CD4-positive, alpha-beta T cell treated with Interleukin-21 for 1 hour (primary cell): ENCODE data around the gene ASZ1.
"Not testable (repeated sequence)": the region's sequence is repeated elsewhere in the genome, so short reads cannot be mapped to it uniquely, and the experiment has no call there.

Source experiments
- DNase-seq: peaks from one replicate; pipeline ENCODE4 v3.0.0-alpha.2; 2020

The ASZ1 gene, protein sequence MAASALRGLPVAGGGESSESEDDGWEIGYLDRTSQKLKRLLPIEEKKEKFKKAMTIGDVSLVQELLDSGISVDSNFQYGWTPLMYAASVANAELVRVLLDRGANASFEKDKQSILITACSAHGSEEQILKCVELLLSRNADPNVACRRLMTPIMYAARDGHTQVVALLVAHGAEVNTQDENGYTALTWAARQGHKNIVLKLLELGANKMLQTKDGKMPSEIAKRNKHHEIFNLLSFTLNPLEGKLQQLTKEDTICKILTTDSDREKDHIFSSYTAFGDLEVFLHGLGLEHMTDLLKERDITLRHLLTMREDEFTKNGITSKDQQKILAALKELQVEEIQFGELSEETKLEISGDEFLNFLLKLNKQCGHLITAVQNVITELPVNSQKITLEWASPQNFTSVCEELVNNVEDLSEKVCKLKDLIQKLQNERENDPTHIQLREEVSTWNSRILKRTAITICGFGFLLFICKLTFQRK

DNA sequence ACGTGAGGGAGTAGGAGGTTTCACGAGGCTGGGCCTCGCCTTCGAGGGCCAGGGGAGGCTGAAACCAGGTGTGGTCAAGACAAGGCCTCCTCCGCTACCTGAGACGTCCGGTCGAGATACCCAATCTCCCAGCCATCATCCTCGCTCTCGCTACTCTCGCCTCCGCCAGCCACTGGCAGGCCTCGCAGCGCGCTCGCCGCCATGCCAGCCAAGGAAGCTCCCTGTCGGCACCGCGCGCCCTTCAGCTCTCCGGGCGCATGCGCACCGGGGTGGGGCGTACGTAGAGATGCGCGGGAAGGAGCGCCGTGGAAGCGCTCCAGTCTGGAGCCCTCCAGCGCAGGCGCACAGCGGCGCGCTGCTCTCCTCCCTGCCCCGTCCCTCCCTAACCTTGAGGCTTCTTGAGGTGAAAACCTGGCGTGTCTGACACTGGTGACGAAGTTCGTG lies at the start of gene ASZ1:
TSS of gene ASZ1 (minus strand) at position 236 of the 444 bp plus-strand sequence. CDS start at position 203, 33 bp downstream.
- DNase-seq = no peak

DNA sequence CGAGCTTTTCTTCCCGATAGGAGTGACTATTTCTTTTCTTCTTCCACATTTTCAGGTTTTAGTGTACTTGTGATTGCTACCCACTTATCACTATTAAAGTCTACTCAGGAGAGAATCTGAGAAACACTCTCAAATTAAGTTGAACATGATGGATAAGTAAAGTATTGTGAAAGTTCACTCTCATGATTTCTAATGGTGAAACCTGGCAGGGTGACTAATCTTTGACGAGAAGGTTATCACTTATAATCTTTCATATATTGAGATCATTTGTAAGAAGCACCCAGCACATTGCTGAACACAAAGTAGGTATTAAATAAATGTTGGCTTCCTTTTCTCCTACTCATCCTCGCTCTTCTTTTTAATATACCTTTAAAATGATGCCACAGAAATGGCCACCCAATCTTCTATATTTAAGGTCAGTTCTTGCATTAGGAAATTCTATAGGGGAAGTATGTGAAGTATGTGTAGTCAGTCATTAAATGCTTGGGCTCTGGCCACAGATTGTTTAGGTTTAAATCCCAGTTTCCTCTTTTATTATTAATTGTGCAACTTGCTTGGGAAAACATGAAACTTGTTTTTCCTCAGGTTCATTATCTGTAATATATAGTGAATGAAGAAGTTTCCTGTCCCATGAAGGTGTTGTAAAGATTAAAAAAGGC lies 49.4 kb upstream of the ASZ1 start:
- no peak for DNase-seq

DNA sequence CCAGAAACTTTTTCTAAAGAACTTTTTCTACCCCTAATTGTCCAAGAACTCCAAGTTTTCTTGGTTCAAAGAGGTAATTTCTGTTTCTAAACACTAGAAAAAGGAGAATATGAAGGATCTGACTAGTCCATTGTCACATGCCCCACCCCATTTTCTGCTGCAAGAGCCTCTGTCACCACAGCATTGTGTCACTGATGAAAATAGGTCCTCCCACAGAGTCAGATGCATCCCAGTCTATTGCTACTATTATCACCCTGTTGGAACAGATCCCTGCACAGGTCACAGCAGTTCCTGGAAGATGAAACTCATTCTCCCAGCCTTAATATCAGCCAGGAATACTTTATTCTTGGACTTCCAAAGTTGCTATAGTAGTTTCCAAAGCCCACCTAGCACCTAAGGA lies 45.0 kb upstream of the ASZ1 start:
- DNase-seq = no peak

DNA sequence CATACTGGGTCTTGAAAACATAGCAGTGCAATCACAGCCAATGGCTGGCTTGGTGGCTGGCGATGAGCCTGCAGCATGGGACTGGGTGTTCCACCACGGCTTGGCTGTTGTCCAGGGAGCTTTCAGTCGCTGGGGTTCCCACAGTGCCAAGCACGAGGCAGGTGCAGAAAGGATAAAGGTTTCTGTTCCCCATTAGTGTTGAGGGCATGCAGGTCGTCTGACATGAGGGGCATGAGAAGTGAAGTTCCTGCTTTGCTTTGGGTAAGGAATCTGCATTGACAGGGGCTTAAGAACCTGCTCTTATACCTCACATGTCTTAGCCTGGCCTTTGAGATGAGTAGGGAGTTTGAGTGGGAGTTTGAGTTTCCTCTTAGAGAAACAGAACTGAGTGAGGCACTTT lies 43.5 kb upstream of the ASZ1 start:
- DNase-seq = no peak

DNA sequence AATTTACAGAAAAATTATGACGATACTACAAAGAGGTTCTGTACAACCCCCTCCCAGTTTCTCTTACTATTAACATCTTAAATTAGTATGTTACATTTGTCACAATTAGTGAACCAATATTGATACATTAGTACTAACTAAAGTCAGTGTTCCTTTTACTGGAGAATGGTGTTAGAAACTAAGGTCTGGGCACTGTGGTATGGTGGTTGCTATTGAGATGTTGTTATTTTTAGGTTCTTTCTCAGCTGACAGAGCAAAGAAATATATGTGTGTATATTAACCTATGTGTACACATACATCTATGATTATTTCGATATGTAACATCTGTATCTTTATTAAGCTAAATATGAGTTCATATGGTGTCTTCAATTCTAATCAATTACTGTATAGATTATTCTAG lies 40.9 kb upstream of the ASZ1 start:
- DNase-seq = no peak

DNA sequence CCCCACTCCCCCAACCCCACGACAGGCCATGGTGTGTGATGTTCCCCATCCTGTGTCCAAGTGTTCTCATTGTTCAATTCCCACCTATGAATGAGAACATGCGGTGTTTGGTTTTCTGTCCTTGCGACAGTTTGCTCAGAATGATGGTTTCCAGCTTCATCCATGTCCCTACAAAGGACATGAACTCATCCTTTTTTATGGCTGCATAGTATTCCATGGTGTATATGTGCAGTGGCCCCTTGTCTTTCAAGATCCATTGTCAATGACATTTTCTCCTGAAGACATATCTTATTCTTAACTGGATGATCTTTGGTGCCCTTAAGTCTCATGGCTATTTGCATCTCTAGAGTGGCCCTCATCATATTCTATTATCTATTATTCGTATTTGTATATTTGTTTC lies 33.5 kb upstream of the ASZ1 start:
- DNase-seq = not testable (repeated sequence)

DNA sequence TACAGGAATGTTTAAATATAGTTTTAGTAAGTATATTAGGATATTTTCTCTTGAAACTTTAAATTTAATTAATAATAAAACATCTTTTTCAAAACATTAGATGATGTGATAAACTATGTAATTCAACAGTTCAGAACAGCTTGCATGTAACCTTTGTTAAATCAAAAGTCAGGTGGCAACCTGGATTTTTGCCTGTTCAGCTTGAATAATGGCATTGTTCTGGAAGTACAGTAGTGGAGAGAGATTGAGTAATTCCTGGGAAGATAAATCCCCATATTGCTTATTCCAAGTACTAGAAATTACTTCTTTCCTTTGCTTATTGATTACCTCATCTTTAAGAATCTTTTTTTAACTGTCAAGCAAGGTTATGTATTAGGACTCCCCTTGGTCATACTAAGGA lies 32.4 kb upstream of the ASZ1 start:
- no peak for DNase-seq

DNA sequence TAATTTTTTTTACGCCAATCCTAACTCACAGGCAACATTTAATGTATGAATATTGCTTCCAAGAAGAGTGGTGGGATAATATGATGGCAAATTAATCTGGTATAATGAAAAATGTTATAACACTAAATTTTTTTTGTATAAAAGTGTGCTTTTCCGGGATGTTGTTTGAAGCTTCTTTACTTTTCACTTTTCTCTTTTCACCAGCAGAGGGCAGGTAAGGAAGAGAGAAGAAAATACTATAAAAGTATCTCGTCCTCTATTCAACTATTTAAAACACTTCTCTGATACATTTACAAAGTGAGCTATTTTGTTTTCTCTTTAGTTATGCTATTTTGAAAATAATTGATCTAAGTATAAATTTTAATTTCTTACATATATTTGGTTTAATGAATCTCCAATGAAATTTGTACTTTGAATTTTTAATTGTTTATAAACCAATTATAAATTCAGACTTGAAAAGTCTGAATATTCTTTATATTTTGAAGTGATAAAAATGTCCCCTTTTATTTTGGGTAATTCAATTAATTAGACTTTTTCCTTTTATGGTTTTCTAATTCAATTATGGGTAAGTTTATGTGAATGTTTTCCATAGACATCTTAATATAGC lies 31.8 kb upstream of the ASZ1 start:
- no peak for DNase-seq

DNA sequence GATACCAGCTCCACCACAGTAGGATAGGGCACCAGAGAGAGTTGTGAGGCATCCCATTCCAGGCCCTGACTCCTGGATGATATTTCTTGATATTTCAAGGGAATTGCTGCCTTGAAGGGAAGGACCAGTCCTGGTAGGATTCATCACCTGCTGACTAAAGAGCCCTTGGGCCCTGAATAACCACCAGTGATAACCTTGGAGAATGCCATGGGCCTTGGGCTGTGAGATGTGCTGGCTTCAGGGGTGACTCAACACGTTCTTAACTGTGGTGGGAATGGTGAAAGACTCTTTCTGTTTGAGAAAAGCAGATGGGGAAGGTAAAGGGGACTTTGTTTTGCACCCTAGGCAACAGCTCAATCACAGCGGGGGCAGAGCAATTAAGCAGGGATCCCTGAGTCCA lies 21.4 kb upstream of the ASZ1 start:
- no peak for DNase-seq

DNA sequence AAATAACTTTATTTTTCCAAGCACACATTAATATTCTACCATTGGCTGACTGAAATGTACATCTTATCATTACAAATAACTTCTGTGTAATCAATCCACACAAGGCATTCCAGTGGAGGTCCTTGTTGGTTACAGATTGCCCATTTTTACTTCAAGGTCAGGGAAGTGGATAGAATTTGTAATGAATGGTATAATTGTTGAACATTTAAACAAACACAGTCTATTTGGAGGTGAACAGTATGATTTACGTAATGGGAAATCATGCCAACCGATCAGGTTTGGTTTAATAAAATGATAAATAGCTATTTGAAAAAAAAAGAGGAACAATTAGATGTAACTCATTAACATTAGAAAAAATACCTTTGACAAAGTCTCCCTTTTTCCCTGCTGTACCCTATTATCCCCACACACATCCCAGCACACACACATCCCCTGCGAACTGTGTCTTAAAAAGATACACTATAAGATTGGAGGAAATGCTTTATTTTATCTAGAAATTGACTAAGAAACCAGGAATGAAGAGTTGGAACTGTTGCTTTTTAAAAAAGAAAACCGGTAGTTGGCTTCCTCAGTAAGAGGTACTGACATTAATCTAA lies 19.0 kb upstream of the ASZ1 start:
- DNase-seq = no peak

DNA sequence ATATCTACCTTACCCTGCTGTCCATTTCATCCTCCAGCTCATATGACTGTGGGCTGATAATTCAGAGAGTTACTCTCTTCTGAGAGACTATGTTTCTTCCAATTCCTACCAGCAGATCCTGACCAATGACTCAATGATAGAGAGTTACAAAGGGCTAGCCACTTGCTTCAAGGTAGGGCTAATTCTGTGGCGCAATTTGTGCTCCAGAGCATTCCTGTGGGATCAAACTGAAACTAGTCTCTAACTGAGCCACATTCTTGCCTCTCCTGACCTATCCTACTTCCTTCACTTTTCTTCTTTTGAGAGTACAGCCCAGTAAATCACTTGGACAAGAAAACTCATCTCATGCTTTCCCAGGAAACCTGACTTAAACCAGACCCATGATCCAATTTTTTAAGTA lies 17.9 kb upstream of the ASZ1 start:
- DNase-seq = no peak

DNA sequence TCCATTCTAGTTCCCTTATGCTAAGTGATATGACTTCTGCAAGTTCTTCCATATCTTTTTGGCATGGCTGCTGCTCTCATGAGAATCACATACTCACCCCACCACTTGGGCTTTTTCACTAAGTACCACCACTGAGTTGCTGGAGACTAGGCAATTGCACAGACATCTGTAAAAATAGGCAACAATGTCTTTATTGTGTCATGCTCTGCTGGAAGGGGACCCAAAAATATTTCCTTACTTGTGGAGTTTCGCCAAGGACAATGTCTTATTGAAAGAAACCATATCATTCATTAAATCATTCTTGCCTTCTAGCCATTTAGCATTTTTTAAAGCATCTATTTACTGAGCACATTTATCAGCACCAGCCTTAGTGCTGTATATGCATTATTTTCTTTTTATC lies 17.4 kb upstream of the ASZ1 start:
- no peak for DNase-seq

DNA sequence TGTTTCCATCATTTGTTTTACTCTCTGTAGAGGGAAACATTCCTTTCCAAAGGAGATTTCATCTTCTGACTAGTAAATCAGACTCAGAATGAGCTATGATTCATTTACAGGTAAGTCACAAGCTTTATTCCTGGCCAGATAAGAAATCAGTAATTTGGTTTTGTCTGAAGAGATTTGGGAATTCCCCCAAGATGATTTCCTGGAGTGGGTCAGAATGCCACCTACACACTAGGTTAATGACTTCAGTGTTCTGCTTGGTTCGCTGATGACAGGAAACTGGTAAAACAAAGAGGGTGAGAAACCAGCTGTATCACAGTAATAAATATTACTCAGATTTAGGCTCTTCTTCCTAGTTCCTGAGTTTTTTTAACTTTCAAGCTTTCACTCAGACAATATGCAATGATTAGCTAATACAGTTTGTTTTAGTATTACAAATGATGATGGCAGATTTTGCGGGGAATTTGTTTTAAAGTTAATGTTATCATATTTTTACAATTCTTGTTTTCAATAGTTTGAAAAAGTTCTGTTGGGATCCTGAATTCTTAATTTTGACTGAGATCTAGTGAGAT lies 8.3 kb upstream of the ASZ1 start:
- DNase-seq = no peak

DNA sequence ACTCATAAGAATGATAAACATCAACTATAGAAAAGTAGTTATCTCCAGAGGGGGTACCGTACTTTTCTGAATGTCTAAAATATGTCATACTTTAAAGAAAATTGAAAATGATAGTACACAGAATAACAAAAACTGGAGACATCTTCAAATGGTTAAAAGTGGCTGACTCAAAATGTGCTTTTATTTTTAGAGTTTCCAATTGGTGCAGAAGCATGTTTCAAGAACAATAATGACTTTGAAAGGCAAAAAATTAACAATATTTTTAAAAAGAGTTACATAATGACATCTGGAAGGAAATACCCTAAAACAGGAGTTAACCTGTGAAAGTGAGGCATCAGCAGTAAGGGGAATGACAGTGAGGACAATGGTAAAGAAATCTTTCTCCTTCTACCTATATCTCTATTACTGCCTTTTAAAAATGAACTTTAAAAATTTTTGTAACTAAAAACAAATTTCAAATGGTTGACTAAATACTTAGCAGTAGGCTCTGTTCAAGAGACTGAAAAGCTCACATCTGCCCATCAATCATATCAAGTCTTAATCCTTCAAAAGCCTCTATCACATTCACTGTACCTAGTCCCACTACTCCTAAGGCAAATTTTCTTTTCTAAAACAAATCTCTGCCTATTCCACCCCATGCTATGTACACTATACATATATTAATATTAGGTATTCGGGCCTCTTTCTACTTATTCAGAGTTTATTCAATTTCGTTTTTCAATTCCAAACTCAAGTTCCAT lies 3.0 kb downstream of the ASZ1 start:
- DNase-seq = no peak

DNA sequence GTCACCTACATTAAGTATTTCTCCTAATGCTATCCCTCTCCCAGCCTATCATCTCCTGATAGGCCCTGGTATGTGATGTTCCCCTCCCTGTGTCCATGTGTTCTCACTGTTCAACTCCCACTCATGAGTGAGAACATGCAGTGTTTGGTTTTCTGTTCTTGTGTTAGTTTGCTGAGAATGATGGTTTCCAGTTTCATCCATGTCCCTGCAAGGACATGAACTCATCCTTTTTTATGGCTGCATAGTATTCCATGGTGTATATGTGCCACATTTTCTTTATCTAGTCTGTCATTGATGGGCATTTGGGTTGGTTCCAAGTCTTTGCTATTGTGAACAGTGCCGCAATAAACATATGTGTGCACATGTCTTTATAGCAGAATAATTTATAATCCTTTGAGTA lies 12.7 kb downstream of the ASZ1 start:
- DNase-seq = not testable (repeated sequence)

DNA sequence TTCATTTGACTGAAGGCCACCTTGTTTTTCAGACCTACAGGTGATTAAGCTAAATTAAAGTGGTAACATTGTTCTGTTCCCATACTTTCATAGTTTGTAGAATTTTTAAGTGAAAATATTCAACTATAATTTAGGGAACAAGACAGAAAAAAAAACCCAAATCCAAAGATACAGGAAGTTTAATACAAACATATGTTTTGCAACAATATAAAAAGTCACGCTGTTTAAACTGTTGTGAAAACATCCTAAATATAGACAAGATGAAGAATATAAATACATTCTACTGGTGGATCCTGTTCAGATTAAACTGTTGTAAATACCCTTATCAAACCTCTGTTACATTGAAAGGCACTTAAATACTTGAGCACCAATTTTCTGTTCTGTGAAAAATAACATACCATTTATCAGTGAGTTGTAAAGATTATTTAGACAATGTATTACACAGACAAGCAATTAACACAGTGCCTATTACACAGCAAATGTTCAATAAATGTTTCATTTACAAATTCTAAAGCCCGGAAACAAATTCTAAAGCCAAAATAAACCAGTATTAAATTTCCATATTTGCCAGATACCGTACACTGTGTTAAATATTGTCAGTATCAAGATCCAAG lies 14.2 kb downstream of the ASZ1 start:
- DNase-seq = no peak

DNA sequence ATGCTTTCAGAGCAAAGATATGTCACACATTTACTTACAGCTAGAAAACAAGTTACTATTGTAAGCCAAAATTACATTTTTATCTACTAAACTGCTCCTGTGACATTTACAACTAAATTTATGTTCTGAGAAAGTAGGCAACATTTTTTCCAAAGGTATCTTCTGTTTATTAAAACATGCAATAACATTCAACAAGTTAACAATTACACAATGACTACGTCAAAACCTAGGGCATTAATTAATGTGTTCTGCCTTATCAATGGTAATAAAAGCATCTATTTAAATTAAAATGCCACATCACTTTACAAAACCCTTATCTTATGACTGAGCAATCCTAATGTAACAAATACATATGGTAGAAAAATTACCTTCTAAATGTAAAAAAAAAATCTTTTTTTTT lies 14.9 kb downstream of the ASZ1 start:
- DNase-seq = no peak

DNA sequence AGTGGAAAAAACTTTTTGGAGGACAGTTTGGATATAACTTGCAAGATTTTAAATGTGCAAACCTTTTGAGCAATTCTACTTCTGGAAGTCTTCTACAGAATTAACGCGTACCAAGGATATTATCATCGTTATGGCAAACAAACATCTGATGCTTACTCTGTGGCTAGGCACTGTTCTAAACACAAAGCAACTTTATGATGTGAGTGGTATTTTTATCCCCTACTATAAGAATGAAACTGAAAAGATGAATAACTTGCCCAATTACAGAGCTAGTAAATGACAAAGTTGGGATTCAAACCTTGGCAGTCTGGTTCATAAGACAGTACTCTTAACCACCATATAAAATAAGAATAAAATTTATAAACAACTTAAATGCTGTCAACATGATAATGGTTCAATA lies 15.8 kb downstream of the ASZ1 start:
- DNase-seq = no peak

DNA sequence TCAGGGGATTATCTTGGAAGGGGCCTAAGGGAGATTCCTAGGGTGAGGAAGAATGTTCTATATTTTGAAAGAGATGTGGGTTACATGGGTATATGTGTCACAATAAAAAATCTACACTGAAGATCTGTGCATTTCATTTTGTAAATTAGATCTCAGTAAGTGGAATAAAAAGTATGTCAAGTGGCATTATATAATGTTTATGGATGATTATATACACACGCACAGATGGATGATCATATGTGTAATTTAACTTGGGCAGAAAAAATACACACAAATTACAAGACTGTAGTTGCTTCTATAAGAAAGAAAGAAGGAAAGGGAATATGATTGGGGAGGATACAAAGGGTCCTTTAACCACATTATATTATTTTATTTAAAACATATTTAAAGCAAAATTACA lies 18.5 kb downstream of the ASZ1 start:
- no peak for DNase-seq

DNA sequence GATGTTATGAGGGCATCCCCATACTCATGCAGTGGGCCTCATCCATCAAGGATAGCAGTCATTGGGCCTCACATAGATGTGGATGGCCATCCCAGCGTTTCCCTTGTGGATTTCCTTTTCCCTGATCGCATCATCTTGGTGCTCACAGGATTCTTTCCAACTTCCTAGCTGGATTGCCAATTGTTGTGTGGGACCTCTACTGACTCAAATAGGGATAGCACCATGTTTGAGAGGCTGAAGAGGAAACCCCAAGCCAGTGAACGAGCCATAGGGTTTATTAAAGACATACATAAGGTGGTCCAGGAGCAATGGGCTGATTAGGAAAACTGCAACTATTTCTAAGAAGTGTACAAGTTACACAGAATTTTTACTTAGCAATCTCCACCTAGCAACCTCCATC lies 21.8 kb downstream of the ASZ1 start:
- no peak for DNase-seq

DNA sequence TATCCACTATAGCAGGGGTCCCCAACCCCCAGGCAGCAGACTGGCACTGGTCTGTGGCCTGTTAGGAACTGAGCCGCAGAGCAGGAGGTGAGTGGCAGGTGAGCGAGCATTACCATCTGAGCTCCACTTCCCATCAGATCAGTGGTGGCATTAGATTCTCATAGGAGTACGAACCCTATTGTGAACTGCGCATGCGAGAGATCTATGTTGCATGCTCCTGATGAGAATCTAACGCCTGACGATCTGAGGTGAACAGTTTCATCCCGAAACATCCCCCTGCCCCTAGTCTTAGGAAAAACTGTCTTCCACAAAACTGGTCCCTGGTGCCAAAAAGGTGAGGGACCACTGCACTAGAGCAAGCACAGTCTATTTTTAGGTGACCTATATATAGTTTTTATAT lies 23.6 kb downstream of the ASZ1 start:
- no peak for DNase-seq

DNA sequence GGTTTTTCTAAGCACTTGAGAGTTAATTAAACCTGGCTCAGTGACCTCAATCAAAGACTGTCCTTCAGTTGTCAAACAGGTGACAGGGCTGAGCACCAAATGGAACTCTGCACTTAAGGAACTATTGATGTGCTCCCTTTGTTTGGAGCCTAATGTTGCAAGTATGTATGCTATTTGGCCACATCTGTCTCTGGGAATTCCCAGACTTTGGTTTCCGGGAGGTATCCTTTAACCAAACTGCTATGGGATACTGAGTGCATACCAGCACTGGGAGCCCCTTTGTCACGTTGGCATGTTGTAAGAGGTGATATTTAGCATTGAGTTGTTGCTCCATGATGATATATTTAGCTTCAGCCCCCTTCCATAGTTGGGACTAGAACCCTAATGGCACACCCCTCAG lies 25.2 kb downstream of the ASZ1 start:
- DNase-seq = no peak
